Stimulated activated CD8-positive, alpha-beta memory T cell treated with anti-CD3 and anti-CD28 coated beads, Interleukin-4, amount 100 ng/mL, for 1 hour (primary cell): ENCODE measurements around the gene B4GALT3.

Experiments
- DNase-seq, 2 donors: peaks; one replicate each; pipeline ENCODE4 v3.0.0-alpha.2; 2020; ENCODE audit warnings: low read depth in 2 of 2, low spot score in 1 of 2

Gene B4GALT3

GRCh38 chr1:161206411-161207140 lies 29.3 kb upstream of the B4GALT3 start:
- DNase-seq: no peak

GRCh38 chr1:161201836-161202712 lies 24.8 kb upstream of the B4GALT3 start, which contains the start of gene NDUFS2:
Gene NDUFS2, plus strand, starts transcription at chr1:161202367. Its CDS starts 19 bp downstream, at chr1:161202386.
- peak; percentile 88 to 92 for DNase-seq

GRCh38 chr1:161200992-161201835 lies 23.9 kb upstream of the B4GALT3 start:
- DNase-seq: no peak

DNA sequence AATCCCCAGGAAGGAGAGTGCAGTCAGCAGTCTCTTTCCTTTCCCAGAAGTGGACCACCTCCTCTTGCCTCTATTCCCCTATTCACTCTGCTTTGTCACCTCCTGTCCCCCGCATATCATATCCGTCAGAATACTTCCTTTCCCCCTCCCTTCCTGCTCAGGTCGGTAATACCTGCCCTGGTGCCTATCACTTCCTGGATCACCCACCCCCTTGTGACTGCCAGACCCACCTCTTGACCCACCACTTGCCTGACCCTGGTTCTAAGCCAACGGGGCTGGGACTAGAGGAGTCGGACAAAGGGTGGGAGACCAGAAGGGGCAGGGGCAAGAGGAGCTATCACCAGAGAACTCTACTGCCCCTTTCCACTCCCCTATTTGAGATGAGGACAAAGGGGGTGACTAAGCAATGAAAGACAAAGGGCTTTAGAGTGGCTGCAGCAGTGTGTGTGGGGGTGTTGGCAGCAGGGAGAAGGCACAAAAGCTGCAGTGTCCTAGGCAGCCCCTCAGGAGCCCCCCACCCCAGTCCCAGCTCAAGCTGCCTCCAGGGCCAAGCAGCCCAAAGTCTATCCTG lies 23.2 kb upstream of the B4GALT3 start:
- DNase-seq: no peak

DNA sequence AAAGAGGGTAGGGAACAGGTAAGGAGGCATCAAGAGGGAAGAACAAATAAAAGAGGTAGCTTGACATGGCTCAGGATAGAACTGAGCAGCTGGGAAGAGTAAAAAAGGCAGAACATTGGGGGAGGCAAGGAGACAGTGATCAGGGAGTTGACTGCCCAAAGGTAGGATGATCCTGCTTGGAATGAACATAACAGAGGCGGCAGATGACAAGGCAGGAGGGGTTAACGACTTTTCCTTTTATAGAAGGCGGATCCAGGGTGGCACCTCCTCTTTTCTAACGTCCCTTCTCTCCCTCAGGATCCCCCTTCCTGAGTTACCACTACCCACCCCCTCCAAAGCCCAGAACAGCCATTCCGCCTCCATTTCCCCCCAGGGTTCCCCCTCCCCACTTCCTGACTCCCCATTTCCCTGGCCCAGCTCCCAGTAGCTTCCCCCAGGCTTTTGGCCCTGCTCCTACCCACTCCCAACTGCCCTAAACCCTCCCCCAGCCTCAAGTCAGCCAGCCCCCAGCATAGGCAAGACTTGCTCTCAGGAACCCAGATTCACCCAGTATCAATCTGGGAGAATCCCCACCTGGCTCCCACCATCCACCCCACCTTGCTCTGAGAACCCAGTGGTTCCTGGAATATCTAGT lies 22.3 kb upstream of the B4GALT3 start:
- DNase-seq: no peak

DNA sequence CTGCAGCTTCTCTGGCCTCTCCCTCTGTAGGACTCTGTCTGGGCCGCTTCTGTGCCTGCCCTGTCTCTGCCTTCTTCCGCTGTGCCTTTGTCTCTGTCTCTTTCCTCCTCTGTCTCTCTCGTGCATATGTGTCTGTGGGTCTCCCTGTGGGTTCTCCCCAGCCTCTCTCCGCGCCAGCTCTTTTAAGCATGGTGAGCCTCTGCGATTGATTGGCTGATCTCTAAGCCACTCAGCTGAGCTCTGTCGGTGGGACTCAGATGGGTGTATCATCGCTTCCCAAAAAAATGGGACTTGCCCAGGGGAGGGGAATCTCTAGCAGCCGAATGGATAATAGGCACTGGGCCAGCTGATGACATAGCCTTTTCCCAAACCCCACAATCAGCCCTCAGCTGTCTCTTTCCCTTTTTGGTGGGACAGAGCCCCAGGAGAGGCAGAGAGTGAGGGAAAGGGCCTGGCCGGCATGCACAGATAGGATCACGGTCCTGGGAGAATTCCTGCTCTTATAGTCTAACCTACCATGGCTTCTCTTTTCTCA lies 21.7 kb upstream of the B4GALT3 start, which contains the start of gene ADAMTS4:
Gene ADAMTS4 (minus strand): TSS at position 158 of the 535 bp plus-strand sequence. CDS start 427 bp downstream, outside the sequence.
- no peak for DNase-seq

GRCh38 chr1:161198194-161198896 lies 21.0 kb upstream of the B4GALT3 start:
- no peak for DNase-seq

GRCh38 chr1:161197560-161198193 lies 20.4 kb upstream of the B4GALT3 start:
- no peak for DNase-seq

GRCh38 chr1:161196521-161197451 lies 19.5 kb upstream of the B4GALT3 start:
- DNase-seq: no peak

DNA sequence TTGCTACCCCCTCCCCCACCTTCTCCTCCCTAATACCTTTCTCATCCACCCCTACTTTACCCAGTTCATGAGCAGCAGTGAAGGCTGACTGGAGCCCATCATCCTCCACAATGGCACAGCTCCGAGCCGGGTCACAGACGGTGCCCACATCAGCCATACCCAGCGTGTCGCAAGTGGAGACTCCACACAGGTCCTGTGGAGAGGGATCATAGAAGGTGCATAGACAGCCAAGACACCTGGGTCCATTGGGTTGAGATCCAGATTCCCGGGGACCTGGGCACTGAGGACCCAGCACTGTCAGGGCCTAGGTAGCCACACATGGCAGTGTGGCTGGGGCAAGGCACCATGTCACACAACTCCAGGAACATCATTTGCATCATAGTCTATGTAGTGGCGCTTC lies 18.8 kb upstream of the B4GALT3 start:
- no peak for DNase-seq

DNA sequence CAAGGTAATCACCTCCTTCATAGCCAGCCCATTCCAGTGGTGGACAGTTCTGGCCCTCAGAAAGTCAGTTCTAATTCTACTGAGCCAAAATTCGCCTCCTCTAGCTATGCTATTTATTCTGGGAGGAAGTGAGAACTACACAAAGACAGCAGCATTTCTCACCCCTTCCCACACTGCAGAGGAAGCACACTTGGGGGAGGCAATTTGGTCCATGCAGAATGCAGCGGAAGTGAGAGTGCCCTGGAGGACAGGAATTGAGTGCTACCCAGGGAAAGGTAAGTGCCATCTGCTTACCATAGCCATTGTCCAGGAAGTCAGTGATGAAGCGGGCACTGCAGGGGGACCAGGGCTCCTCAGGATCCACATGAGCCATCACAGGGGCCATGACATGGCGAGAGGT lies 17.9 kb upstream of the B4GALT3 start:
- no peak for DNase-seq

DNA sequence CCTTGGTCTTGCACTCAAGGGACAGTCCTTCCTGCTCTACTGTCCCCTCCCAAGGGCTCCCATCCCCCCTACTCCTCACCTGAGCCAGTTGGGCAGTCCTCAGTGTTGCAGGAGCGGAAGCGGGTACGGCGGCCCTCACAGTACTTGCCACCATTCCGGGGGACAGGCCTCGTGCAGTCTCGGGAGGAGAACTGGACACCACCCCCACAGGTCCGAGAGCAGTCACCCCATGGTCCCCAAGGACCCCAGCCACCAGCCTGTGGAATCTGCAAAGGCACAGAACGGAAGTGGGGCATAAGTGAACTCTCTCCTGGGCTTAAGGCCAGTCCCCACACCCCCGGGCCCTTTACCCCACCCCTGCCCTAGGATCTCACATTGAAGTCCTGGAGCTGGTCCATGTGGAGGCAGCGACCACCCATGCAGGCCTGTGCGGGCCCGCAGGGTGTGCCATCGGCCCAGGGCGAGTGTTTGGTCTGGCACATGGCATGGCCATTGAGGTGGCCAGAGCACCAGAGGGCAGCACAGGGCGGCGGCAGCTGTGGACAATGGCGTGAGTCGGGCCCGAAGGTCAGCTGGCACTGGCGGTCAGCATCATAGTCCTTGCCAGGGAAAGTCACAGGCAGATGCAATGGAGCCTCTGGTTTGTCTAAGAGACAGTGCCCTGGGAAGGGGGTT lies 16.4 kb upstream of the B4GALT3 start:
- no peak for DNase-seq

- DNase-seq: peak in 1 of 2 donors; percentile 47
These were observed 15.5 kb upstream of the B4GALT3 start for GRCh38 chr1:161192476-161193465.

DNA sequence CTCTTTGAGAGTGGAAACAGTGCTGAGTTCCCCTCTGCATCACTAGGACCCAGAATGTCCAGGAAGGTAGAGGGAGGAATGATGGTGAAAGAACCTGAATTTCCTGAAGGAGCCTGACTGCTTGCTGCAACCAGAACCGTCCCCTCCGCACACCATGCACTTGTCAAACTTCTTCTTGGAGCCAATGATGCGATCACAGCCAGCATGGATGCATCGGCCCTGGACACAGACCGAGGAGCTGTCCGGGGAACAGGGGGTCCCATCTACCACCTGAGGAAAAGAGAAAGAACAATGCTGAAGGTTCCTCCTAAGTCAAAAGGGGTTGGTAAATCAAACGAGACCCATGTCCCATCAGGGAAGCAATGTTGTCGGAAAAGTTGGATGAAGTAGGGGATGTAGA lies 14.7 kb upstream of the B4GALT3 start:
- DNase-seq: no peak

- DNase-seq: no peak
These were observed 13.7 kb upstream of the B4GALT3 start for GRCh38 chr1:161190962-161191521.

DNA sequence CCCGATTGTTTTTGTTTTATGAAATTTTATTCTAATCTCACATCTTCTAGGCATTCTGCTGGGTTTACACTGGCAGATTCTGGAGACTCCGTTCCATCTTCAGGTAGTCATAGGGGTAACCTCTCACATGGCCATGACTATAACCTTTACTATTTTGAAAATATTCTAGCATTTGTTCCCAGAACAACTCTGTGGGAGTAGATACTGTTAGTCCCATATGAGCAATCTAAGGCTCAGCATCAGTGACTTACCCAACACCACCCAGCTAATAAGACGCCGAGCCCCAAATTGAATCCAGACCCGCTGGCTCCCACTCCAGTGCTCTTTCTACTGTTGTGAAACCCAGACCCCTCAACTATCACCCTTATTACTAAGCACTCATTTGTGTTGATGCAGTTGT lies 11.7 kb upstream of the B4GALT3 start:
- no peak for DNase-seq
